ENCODE results near the gene NMB. TPM values are rescaled to one million over a fixed set of nuclear protein-coding genes. Genes with fewer than 3 reads are reported as not detected.
"Not testable (repeated sequence)": the region's sequence is repeated elsewhere in the genome, so short reads cannot be mapped to it uniquely, and the experiment has no call there.

Gene NMB
- polyA plus RNA-seq, 1 donor: 1.6 TPM

GRCh38 chr15:84654689-84655453 is 3.1 kb downstream of the NMB start:
- peak; percentile 64 for DNase-seq

GRCh38 chr15:84653910-84654688 is 3.9 kb downstream of the NMB start, which contains the start of gene WDR73:
Gene WDR73, minus strand, starts transcription at chr15:84654283. Its CDS starts 9 bp downstream, at chr15:84654274.
- DNase-seq: peak; percentile 98

GRCh38 chr15:84653584-84653909 is 4.5 kb downstream of the NMB start:
- DNase-seq: no peak

- no peak for DNase-seq
Measured at GRCh38 chr15:84649706-84650105, 8.3 kb downstream of the NMB start.

GRCh38 chr15:84648539-84648938 is 9.5 kb downstream of the NMB start:
- DNase-seq: no peak

- no peak for DNase-seq
Measured at GRCh38 chr15:84647726-84648125, 10.3 kb downstream of the NMB start.

GRCh38 chr15:84645997-84646396 is 12.0 kb downstream of the NMB start:
- DNase-seq: no peak

GRCh38 chr15:84645496-84645895 is 12.5 kb downstream of the NMB start:
- DNase-seq: no peak

- no peak for DNase-seq
Measured at GRCh38 chr15:84643838-84644237, 14.2 kb downstream of the NMB start.

GRCh38 chr15:84642640-84643039 is 15.4 kb downstream of the NMB start:
- DNase-seq: not testable (repeated sequence)

GRCh38 chr15:84641871-84642270 is 16.1 kb downstream of the NMB start:
- not testable (repeated sequence) for DNase-seq

- no peak for DNase-seq
Measured at GRCh38 chr15:84638103-84638502, 19.9 kb downstream of the NMB start.

GRCh38 chr15:84634228-84634837 is 23.7 kb downstream of the NMB start:
- DNase-seq: no peak

- peak; percentile 83 for DNase-seq
Measured at GRCh38 chr15:84633311-84634227, 24.4 kb downstream of the NMB start.

- no peak for DNase-seq
Measured at GRCh38 chr15:84631706-84632272, 26.2 kb downstream of the NMB start.

- no peak for DNase-seq
Measured at GRCh38 chr15:84629033-84629432, 29.0 kb downstream of the NMB start.

- no peak for DNase-seq
Measured at GRCh38 chr15:84625123-84625522, 32.9 kb downstream of the NMB start.

- DNase-seq: no peak
Measured at GRCh38 chr15:84624359-84624758, 33.6 kb downstream of the NMB start.

GRCh38 chr15:84621358-84621979 is 36.5 kb downstream of the NMB start:
- no peak for DNase-seq

GRCh38 chr15:84620626-84621025 is 37.4 kb downstream of the NMB start:
- DNase-seq: no peak

GRCh38 chr15:84616235-84616634 is 41.8 kb downstream of the NMB start:
- DNase-seq: no peak

GRCh38 chr15:84611631-84612030 is 46.4 kb downstream of the NMB start:
- no peak for DNase-seq
